MM.1S (cell line): ENCODE data around the gene ARHGAP28.

ENCODE experiments used
- DNase-seq: peaks from one replicate; pipeline ENCODE4 v3.0.0-alpha.2; 2015
- H2AFZ ChIP-seq: fragments of 300-600 bp; sonication (generic); 2 replicates; pipeline ENCODE4 v1.6.0; 2016; ENCODE audit warnings: antibody characterized with exemption, low read length
- H3F3A ChIP-seq: fragments of 300-600 bp; sonication (generic); 2 replicates; pipeline ENCODE4 v1.6.1; 2016; ENCODE audit warnings: mild to moderate bottlenecking, antibody characterized with exemption, low read length, moderate library complexity, mixed read lengths; ENCODE audit not compliant: insufficient read depth
- H3K27ac ChIP-seq: fragments of 300-600 bp; sonication (generic); 2 replicates; pipeline ENCODE4 v1.5.1; 2016; ENCODE audit warnings: mild to moderate bottlenecking, low read length
- H3K27me3 ChIP-seq: fragments of 300-600 bp; sonication (generic); replicated peaks from 2 replicates; pipeline ENCODE4 v1.6.0; 2016; ENCODE audit warnings: low read length; ENCODE audit not compliant: insufficient read depth
- H3K36me3 ChIP-seq: fragments of 300-600 bp; sonication (generic); replicated peaks from 2 replicates; pipeline ENCODE4 v1.6.1; 2016; ENCODE audit warnings: mild to moderate bottlenecking, low read length, mixed read lengths; ENCODE audit not compliant: insufficient read depth
- H3K4me1 ChIP-seq: fragments of 300-600 bp; sonication (generic); 2 replicates; pipeline ENCODE4 v1.6.1; 2016; ENCODE audit warnings: low read length, mixed read lengths
- H3K4me2 ChIP-seq: fragments of 300-600 bp; sonication (generic); 2 replicates; pipeline ENCODE4 v1.6.0; 2016; ENCODE audit warnings: low read depth, low read length
- H3K4me3 ChIP-seq: fragments of 300-600 bp; sonication (generic); 2 replicates; pipeline ENCODE4 v1.5.1; 2016; ENCODE audit warnings: low read length, mixed read lengths
- H3K79me2 ChIP-seq: fragments of 300-600 bp; sonication (generic); 2 replicates; pipeline ENCODE4 v1.6.1; 2016; ENCODE audit warnings: mixed run types, low read length, mixed read lengths
- H3K9ac ChIP-seq: fragments of 300-600 bp; sonication (generic); 2 replicates; pipeline ENCODE4 v1.6.1; 2016; ENCODE audit warnings: low read length, mixed read lengths
- H3K9me2 ChIP-seq: fragments of 300-600 bp; sonication (generic); replicated peaks from 2 replicates; pipeline ENCODE4 v1.6.1; 2016; ENCODE audit warnings: mild to moderate bottlenecking, low read length, mixed read lengths; ENCODE audit not compliant: insufficient read depth
- H3K9me3 ChIP-seq: fragments of 300-600 bp; sonication (generic); replicated peaks from 2 replicates; pipeline ENCODE4 v1.6.1; 2016; ENCODE audit warnings: mild to moderate bottlenecking, low read length, mixed read lengths; ENCODE audit not compliant: insufficient read depth
- H4K20me1 ChIP-seq: fragments of 300-600 bp; sonication (generic); 2 replicates; pipeline ENCODE4 v1.6.1; 2016; ENCODE audit warnings: mild to moderate bottlenecking, low read length, moderate library complexity, mixed read lengths; ENCODE audit not compliant: insufficient read depth
- CTCF ChIP-seq: fragments of 300-600 bp; sonication (generic); IDR thresholded peaks from 2 replicates; pipeline ENCODE4 v1.5.1; 2016; ENCODE audit warnings: antibody characterized with exemption, low read length, mixed read lengths
- EZH2 ChIP-seq: fragments of 300-600 bp; sonication (generic); optimal IDR thresholded peaks from 2 replicates; pipeline ENCODE3; 2017; ENCODE audit warnings: low read depth, mild to moderate bottlenecking, antibody characterized with exemption, low read length, mixed read lengths
- EZH2phosphoT487 ChIP-seq: fragments of 300-600 bp; sonication (generic); IDR thresholded peaks from 2 replicates; pipeline ENCODE4 v1.6.1; 2018; ENCODE audit warnings: antibody characterized with exemption, low read length

The ARHGAP28 gene

GRCh38 chr18:6729247-6730091 is at the start of gene ARHGAP28:
Gene ARHGAP28 (plus strand): TSS chr18:6729716. CDS start chr18:6729822, 106 bp downstream.
- Histone ChIP-seq H2AFZ (peak within 1 kb of the TSS; percentile 42), H3K9me3 (no peaks in the 10 kb centered on the region), H3K27me3 (no peaks in the 10 kb centered on the region), H3K4me2 (peak within 1 kb of the TSS; percentile 86), H3K27ac (peak within 1 kb of the TSS; percentile 26; the same call in 1 of the 2 replicates), H3K4me1 (peaks cover 8% of the 10 kb centered on the region; the same call in 1 of the 2 replicates), H3K9ac (peak within 1 kb of the TSS; percentile 17; the same call in 1 of the 2 replicates), H3F3A (peaks cover 7% of the 10 kb centered on the region; the same call in 1 of the 2 replicates), H3K36me3 (no peaks in the 10 kb centered on the region), H4K20me1 (no peaks in the 10 kb centered on the region), H3K9me2 (no peaks in the 10 kb centered on the region), H3K4me3 (peak within 1 kb of the TSS; percentile 62), H3K79me2 (no peaks in the 10 kb centered on the region)
- TF ChIP-seq EZH2 (no peak), CTCF (peak; percentile 39)
- DNase-seq = peak; percentile 86

- TF ChIP-seq EZH2phosphoT487 (no peak), CTCF (no peak), EZH2 (no peak)
- H3K9me3 ChIP-seq = no peaks in the 10 kb centered on the region
- no peak for DNase-seq
- no peaks in the 10 kb centered on the region for H3K27me3 ChIP-seq
- H4K20me1 ChIP-seq = no peaks in the 10 kb centered on the region
- H3K9me2 ChIP-seq = no peaks in the 10 kb centered on the region
- H3K27ac ChIP-seq = no peak overlapping the region
- H3K36me3 ChIP-seq = no peaks in the 10 kb centered on the region
- H3F3A ChIP-seq = no peaks in the 10 kb centered on the region
- H2AFZ ChIP-seq = no peak overlapping the region
- H3K4me1 ChIP-seq = no peaks in the 10 kb centered on the region
- H3K4me2 ChIP-seq = no peak overlapping the region
- no peak overlapping the region for H3K9ac ChIP-seq
- no peak overlapping the region for H3K4me3 ChIP-seq
- H3K79me2 ChIP-seq = no peaks in the 10 kb centered on the region
These were observed 48.1 kb upstream of the ARHGAP28 start for GRCh38 chr18:6681331-6681875.

- no peaks in the 10 kb centered on the region for H3K27me3 ChIP-seq
- H3K4me2 ChIP-seq = no peak overlapping the region
- H3K9ac ChIP-seq = no peak overlapping the region
- no peaks in the 10 kb centered on the region for H3F3A ChIP-seq
- DNase-seq = no peak
- H3K4me1 ChIP-seq = no peaks in the 10 kb centered on the region
- H3K36me3 ChIP-seq = no peaks in the 10 kb centered on the region
- no peak overlapping the region for H3K4me3 ChIP-seq
- H2AFZ ChIP-seq = no peak overlapping the region
- H3K27ac ChIP-seq = no peak overlapping the region
- no peaks in the 10 kb centered on the region for H3K79me2 ChIP-seq
- H3K9me3 ChIP-seq = no peaks in the 10 kb centered on the region
- H4K20me1 ChIP-seq = no peaks in the 10 kb centered on the region
- TF ChIP-seq CTCF (no peak), EZH2phosphoT487 (no peak), EZH2 (no peak)
- no peaks in the 10 kb centered on the region for H3K9me2 ChIP-seq
These were observed 46.9 kb upstream of the ARHGAP28 start for GRCh38 chr18:6682437-6683111.
